D721Med (cell line): Measurements from ENCODE around the gene FAM107B.
"Not testable (repeated sequence)": the region's sequence is repeated elsewhere in the genome, so short reads cannot be mapped to it uniquely, and the experiment has no call there.

Experiments used
- DNase-seq: peaks from one replicate; pipeline ENCODE4 v3.0.0; 2011; ENCODE audit warnings: low spot score; ENCODE audit not compliant: insufficient read length
- FAIRE-seq: peaks from 2 replicates; lab custom pipeline; 2011; peaks lifted over from hg19 to GRCh38; lab: Jason Lieb, UNC
- CTCF ChIP-seq: IDR thresholded peaks from 2 replicates; pipeline ENCODE4 v1.5.1; 2012; ENCODE audit warnings: mild to moderate bottlenecking, control low read depth; ENCODE audit not compliant: insufficient read depth; ENCODE audit errors: missing control alignments

Gene FAM107B

GRCh38 chr10:14774797-14775196 lies at the start of gene FAM107B:
FAM107B (minus strand) TSS chr10:14774897; CDS start chr10:14774663, 234 bp downstream.
- DNase-seq = no peak
- TF ChIP-seq CTCF = no peak
- no peak for FAIRE-seq

GRCh38 chr10:14823966-14824365 lies 49.3 kb upstream of the FAM107B start:
- FAIRE-seq = no peak
- DNase-seq = no peak

GRCh38 chr10:14822879-14823755 lies 48.4 kb upstream of the FAM107B start:
- peak; percentile 62 for TF ChIP-seq CTCF
- DNase-seq (no peak), FAIRE-seq (no peak)

More at GRCh38 chr10:14823966-14824365, 49.3 kb upstream of the FAM107B start:
- no peak for TF ChIP-seq CTCF

GRCh38 chr10:14821635-14822375 lies 47.1 kb upstream of the FAM107B start:
- DNase-seq (no peak), FAIRE-seq (no peak)
- TF ChIP-seq CTCF = no peak

GRCh38 chr10:14820775-14821154 lies 46.1 kb upstream of the FAM107B start:
- DNase-seq (no peak), FAIRE-seq (no peak)

GRCh38 chr10:14820010-14820774 lies 45.5 kb upstream of the FAM107B start:
- no peak for TF ChIP-seq CTCF
- DNase-seq (no peak), FAIRE-seq (no peak)

More at GRCh38 chr10:14820775-14821154, 46.1 kb upstream of the FAM107B start:
- no peak for TF ChIP-seq CTCF

- DNase-seq, FAIRE-seq: not testable (repeated sequence)
These were observed 42.0 kb upstream of the FAM107B start for GRCh38 chr10:14816717-14817116.
